Panc1 (cell line): ENCODE data around the gene PLB1. TPM values are rescaled to one million over a fixed set of nuclear protein-coding genes. Genes with fewer than 3 reads are reported as not detected.

ENCODE experiments used
- ATAC-seq: fragments of 200-7000 bp; cut with Tn5 transposase; 2 replicates; pipeline ENCODE4 v1.9.1; 2020; ENCODE audit warnings: mild to moderate bottlenecking, moderate library complexity
- BruUV-seq: library from RNA; stranded (reverse); fragments of 400-500 nt; replicated peaks from 2 replicates; lab custom pipeline; 2021; lab: Mats Ljungman, UMichigan
- CTCF ChIA-PET: fragments of 300-600 bp; sonication (Branson Sonifier 250); formaldehyde crosslinking; loops from one replicate; lab custom pipeline; 2022; ENCODE audit warnings: antibody characterized with exemption; lab: Charles Lee
- POLR2A ChIA-PET: fragments of 300-600 bp; sonication (Branson Sonifier 250); formaldehyde crosslinking; loops from one replicate; lab custom pipeline; 2022; ENCODE audit warnings: antibody characterized with exemption; lab: Charles Lee
- DNase-seq: peaks from one replicate; pipeline ENCODE4 v3.0.0-alpha.2; 2010; ENCODE audit warnings: low read depth, low spot score
- H3K27ac ChIP-seq: 2 replicates; pipeline ENCODE4 v1.5.1; 2011; ENCODE audit warnings: mild to moderate bottlenecking, low read length, inconsistent platforms
- H3K27me3 ChIP-seq: fragments of 200-500 bp; sonication (Bioruptor generic); 2 replicates; pipeline ENCODE4 v1.6.0; 2014; ENCODE audit warnings: low read length, inconsistent platforms; ENCODE audit not compliant: control insufficient read depth, insufficient read depth
- H3K36me3 ChIP-seq: fragments of 200-500 bp; sonication (Bioruptor generic); 2 replicates; pipeline ENCODE4 v1.5.1; 2014; ENCODE audit warnings: inconsistent platforms, mild to moderate bottlenecking, low read length, moderate library complexity; ENCODE audit not compliant: control insufficient read depth, insufficient read depth
- H3K4me1 ChIP-seq: 2 replicates; pipeline ENCODE4 v1.5.1; 2011; ENCODE audit warnings: inconsistent platforms, mild to moderate bottlenecking, low read length, moderate library complexity; ENCODE audit not compliant: control insufficient read depth, insufficient read depth
- H3K4me3 ChIP-seq, 2 experiments: 2 replicates each; pipeline ENCODE4 v1.5.1; 2011 to 2012; ENCODE audit warnings: low read depth in 2 of 2, low read length in 2 of 2, mild to moderate bottlenecking in 2 of 2, inconsistent platforms in 1 of 2, moderate library complexity in 1 of 2
- H3K9me3 ChIP-seq: fragments of 200-500 bp; sonication (Bioruptor generic); 2 replicates; pipeline ENCODE4 v1.5.1; 2014; ENCODE audit warnings: low read depth, mild to moderate bottlenecking, inconsistent platforms, low read length, moderate library complexity; ENCODE audit not compliant: control insufficient read depth, insufficient read depth
- CTCF ChIP-seq: fragments of 450-650 bp; IDR thresholded peaks from 2 replicates; pipeline ENCODE4 v1.5.1; 2017; ENCODE audit warnings: mild to moderate bottlenecking
- POLR2AphosphoS5 ChIP-seq: IDR thresholded peaks from 2 replicates; pipeline ENCODE4 v1.6.1; 2012; ENCODE audit warnings: mild to moderate bottlenecking, low read depth, low read length, moderate library complexity
- REST ChIP-seq, 2 experiments: IDR thresholded peaks; 2 replicates each; pipeline ENCODE4 v1.6.1; 2011 to 2012; ENCODE audit warnings: low read depth in 2 of 2, control low read depth in 1 of 2, low read length in 1 of 2, mild to moderate bottlenecking in 1 of 2, moderate library complexity in 1 of 2; ENCODE audit not compliant: insufficient read depth in 1 of 2
- SIN3A ChIP-seq: IDR thresholded peaks from 2 replicates; pipeline ENCODE4 v1.6.1; 2012; ENCODE audit warnings: low read depth, mild to moderate bottlenecking, low read length, moderate library complexity, borderline replicate concordance; ENCODE audit not compliant: insufficient read depth
- TCF7L2 ChIP-seq: IDR thresholded peaks from 2 replicates; pipeline ENCODE4 v1.6.1; 2011; ENCODE audit warnings: mild to moderate bottlenecking, low read depth, low read length, inconsistent platforms
- in situ Hi-C: cut with HindIII; loops from 2 replicates; pipeline ENCODE4 v1.10.0; 2016; ENCODE audit warnings: low sequenced_read_pairs, low pct_unique_long_range_greater_than_20kb
- intact Hi-C: fragments of 100-400 bp; cut with micrococcal nuclease; formaldehyde crosslinking; loops from one replicate; pipeline ENCODE4 v1.10.0; 2022; ENCODE audit not compliant: unreplicated experiment
- total RNA-seq: library from RNA; stranded (reverse); gene quantifications from one replicate; pipeline ENCODE4 v1.2.1, GENCODE V29; 2021; ENCODE audit not compliant: unreplicated experiment

Gene PLB1
- total RNA-seq, 1 experiment from 2014 or later = 0.80 TPM

- ChIA-PET POLR2A (no interaction called here), CTCF (no interaction called here)
- peaks cover 20% of the 10 kb centered on the region for H3K4me1 ChIP-seq
- no peak overlapping the region for H3K4me3 ChIP-seq
- H3K27me3 ChIP-seq = no peaks in the 10 kb centered on the region
- no peaks in the 10 kb centered on the region for H3K36me3 ChIP-seq
- in situ Hi-C loops = no loop called here
- intact Hi-C loops = no loop called here
- TF ChIP-seq CTCF = no peak
- no peak for TF ChIP-seq TCF7L2
- TF ChIP-seq POLR2AphosphoS5 = no peak
- no peak for TF ChIP-seq SIN3A
- no peak for TF ChIP-seq REST (IDR thresholded peaks at IDR 0.05; ENCODE audit: insufficient read depth in 1 of 2, low read depth in 2 of 2, low read length in 1 of 2)
- no peak overlapping the region for H3K27ac ChIP-seq
- DNase-seq (no peak), ATAC-seq (no peak)
- no TSS peak for BruUV-seq
- H3K9me3 ChIP-seq = no peaks in the 10 kb centered on the region
Observed at GRCh38 chr2:28586867-28587266, 91.0 kb downstream of the PLB1 start.

GRCh38 chr2:28587526-28588291, 91.8 kb downstream of the PLB1 start:
- Histone ChIP-seq H3K27me3 (no peaks in the 10 kb centered on the region), H3K36me3 (no peaks in the 10 kb centered on the region), H3K27ac (no peak overlapping the region), H3K9me3 (no peaks in the 10 kb centered on the region), H3K4me3 (no peak overlapping the region), H3K4me1 (peaks cover 20% of the 10 kb centered on the region)
- intact Hi-C loops = no loop called here
- in situ Hi-C loops = no loop called here
- DNase-seq = no peak
- ATAC-seq = no peak
- ChIA-PET POLR2A (no interaction called here), CTCF (no interaction called here)
- BruUV-seq = no TSS peak
- TF ChIP-seq TCF7L2 (no peak), REST (IDR thresholded peaks at IDR 0.05; ENCODE audit: insufficient read depth in 1 of 2, low read depth in 2 of 2, low read length in 1 of 2) (no peak), SIN3A (no peak), POLR2AphosphoS5 (no peak), CTCF (no peak)
